Activated CD4-positive, alpha-beta T cell treated with anti-CD3 and anti-CD28 coated beads, Interleukin-2, amount 50 U/mL, for 1 hour (primary cell): ENCODE data around the gene FAM135A.

Source experiments
- DNase-seq: peaks from one replicate; pipeline ENCODE4 v3.0.0-alpha.2; 2020

FAM135A gene

GRCh38 chr6:70413114-70413991 is at the start of gene FAM135A:
TSS of gene FAM135A (plus strand) at chr6:70413508. CDS start at chr6:70428343, 14,835 bp downstream.
- DNase-seq, result peak; percentile 92

- DNase-seq, result no peak
These were observed 49.4 kb upstream of the FAM135A start for GRCh38 chr6:70363741-70364493.

- peak; percentile 54 for DNase-seq
These were observed 43.9 kb upstream of the FAM135A start for GRCh38 chr6:70369332-70369950.

DNA sequence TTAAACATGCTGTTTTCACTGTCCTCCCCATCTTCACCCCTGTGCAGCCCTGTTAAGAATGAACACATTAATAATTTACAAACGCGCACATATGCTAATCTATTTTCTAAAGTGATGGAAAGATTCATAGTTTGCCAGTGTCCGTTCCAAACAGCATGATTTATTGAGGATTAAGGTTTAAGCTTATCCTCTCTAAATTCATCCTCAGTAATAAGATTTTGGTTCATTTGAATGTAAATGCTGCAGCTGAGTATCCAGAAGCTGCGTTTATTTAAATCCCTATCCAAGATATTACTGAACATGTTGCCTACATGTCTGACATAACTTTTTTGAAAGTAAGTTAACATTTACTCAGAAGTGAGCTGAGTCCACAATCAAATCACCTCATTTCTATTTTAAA is 42.8 kb upstream of the FAM135A start:
- no peak for DNase-seq

GRCh38 chr6:70371454-70372105 is 41.7 kb upstream of the FAM135A start:
- no peak for DNase-seq

DNA sequence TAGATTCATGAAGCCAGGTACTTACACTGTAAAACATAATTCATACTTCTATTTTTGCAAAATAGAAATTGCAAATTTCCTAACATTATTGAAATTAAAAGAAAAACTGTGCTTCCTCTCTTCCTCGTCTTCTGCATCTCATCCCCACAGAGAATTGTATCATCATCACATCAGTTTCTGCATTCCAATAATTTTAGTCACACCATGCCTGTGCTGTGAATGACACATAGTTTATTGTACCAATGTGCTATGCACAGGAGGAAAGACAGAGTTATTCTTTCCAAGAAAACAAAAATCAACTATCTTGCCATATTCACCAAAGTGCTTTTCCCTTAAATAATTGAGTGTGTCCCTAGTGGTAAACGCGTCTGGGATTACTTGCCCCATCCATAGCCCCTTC is 38.1 kb upstream of the FAM135A start:
- DNase-seq, result no peak

DNA sequence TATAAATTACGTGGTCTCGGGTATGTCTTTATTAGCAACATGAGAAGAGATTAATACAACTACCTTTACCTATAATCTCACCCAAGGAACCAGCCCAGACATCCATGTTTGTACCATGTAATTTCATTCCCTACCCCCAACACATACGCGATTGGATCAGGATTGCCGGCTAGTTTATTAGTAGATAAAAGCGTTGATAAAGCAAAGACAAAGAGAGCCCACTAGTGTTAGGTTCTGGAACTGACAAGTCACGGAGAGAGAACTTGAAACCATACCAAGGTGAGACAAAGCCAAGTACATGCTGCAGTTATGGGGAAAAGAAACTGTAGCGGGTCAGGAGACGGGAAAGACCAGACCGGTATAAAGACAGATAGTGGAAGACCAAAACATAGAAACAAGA is 37.4 kb upstream of the FAM135A start:
- no peak for DNase-seq

DNA sequence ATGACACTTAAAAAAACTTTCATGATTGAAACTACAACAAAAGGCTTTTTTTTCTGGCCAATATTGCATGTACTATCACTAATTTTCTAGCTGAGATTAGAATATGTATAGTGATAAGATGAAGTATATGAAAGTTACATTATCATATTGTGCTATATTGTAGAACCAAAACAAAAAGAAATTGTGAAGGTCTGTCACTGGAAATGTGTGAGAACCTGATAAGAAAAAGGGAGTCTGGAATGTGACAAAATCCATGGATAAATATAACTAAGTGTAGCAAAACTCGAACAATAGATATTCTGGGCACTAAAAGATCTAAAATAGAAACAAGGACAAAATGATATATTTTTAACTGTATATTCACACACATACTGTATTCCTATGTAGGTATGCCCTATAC is 36.7 kb upstream of the FAM135A start:
- no peak for DNase-seq

GRCh38 chr6:70377372-70377771 is 35.9 kb upstream of the FAM135A start:
- DNase-seq, result no peak

GRCh38 chr6:70379473-70380013 is 33.8 kb upstream of the FAM135A start:
- DNase-seq, result no peak

- no peak for DNase-seq
These were observed 33.1 kb upstream of the FAM135A start for GRCh38 chr6:70380252-70380651.

DNA sequence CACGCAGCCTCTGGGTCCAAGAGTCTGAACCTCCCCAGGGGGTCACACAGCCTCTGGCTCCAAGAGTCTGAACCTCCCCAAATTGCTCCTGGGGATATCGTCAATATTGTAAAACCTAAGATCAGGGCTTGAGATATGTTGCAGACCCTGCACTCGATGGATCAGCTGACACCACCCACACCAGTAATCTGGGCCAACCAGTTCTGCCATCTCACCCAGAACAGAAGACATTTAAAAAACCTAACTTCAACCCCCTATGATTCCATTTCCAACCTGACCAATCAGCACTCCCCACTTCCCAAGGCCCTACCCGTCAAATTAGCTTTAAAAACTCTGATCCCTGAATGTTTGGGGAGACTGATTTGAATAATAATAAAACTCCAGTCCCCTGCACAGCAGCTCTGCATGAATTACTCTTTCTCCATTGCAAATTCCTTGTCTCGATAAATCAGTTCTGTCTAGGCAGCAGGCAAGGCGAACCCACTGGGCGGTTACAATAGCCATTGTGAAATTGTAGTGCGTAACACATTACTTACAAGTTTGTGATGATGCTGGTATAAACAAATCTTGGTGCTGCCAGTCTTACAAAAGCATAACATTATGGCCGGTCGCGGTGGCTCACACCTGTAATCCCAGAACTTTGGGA is 32.4 kb upstream of the FAM135A start:
- no peak for DNase-seq

DNA sequence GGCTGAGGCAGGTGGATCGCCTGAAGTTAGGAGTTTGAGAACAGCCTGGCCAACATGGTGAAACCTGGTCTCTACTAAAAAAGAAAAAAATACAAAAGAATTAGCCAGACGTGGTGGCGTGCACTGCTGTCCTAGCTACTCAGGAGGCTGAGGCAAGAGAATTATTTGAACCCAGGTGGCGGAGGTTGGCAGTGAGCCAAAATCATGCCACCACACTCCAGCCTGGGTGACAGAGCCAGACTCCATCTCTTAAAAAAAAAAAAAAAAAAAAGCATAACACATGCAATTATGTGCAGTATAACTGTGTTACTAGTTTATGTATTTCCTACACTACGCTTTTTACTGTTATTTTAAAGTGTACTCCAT is 31.9 kb upstream of the FAM135A start:
- no peak for DNase-seq

GRCh38 chr6:70385901-70386300 is 27.4 kb upstream of the FAM135A start:
- no peak for DNase-seq

GRCh38 chr6:70388814-70389213 is 24.5 kb upstream of the FAM135A start:
- DNase-seq, result no peak

GRCh38 chr6:70389261-70389660 is 24.0 kb upstream of the FAM135A start:
- DNase-seq, result no peak

- no peak for DNase-seq
These were observed 23.2 kb upstream of the FAM135A start for GRCh38 chr6:70390067-70390466.

GRCh38 chr6:70391492-70391891 is 21.8 kb upstream of the FAM135A start:
- no peak for DNase-seq

- DNase-seq, result no peak
These were observed 18.6 kb upstream of the FAM135A start for GRCh38 chr6:70394518-70395300.

GRCh38 chr6:70395301-70395672 is 18.0 kb upstream of the FAM135A start:
- DNase-seq, result no peak

DNA sequence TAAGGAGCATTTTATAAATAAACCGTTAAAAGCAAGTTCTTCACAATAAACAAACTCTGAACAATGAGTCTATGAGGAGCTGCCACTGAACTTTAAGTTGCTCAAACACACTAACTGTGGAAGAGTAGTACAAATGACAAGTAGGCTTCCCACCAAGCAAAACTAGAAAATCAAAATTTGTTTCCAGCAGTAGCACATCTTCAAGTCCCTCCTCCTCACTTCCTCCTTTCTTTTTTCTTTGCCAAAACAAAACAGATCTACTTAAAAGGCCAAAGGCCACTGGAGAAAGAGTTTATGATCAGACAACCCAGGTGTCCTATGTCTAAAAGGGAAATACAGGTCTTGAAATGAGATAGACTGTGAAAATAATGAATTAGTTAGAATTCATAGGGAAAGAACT is 17.1 kb upstream of the FAM135A start:
- DNase-seq, result no peak
